ENCODE measurements around the gene STPG4. TPM values are rescaled to one million over a fixed set of nuclear protein-coding genes. Genes with fewer than 3 reads are reported as not detected.
A peak's percentile ranks its signal among the peaks of the same experiment; 100 is the strongest.

Gene STPG4
- polyA plus RNA-seq, 1 donor: 0.12 TPM

DNA sequence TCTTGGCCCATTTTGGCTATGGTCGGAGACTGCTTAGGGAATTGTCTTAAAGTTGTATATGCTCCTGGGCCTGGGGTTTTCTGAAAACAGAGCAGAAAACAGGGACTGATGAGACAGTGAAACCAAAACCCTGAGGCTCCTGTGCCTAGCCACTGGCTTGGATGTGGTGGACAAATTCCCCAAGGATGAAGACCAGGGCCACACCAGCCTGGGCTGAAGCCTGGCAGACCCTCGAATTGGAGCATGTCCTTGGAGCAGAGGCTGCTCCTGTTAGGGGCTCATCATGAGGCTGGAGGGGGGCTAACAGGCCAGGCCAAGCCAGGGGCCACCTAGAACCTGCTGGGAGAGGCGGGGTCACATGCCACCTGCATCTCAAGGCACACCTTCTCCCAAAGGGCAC is 68.1 kb downstream of the STPG4 start:
- DNase-seq: no peak

DNA sequence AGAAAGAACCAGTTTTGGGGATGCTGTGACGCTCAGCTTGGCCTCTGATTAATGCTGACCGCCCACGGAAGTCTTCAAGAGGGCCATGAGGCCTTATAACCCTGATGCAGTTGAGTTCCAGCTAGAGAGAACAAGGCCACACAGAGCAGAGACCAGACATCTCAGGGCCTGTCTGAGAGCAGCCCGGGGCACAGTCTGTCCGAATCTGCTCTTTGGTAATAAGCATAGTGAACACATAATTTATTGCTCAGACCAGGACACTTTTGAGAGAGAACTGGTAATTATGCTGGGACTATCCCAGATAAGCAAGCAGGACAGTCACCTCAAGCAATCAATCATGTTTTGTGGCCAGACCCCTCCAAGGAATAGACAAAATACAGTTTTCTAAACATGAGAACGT is 68.5 kb downstream of the STPG4 start:
- DNase-seq: no peak

DNA sequence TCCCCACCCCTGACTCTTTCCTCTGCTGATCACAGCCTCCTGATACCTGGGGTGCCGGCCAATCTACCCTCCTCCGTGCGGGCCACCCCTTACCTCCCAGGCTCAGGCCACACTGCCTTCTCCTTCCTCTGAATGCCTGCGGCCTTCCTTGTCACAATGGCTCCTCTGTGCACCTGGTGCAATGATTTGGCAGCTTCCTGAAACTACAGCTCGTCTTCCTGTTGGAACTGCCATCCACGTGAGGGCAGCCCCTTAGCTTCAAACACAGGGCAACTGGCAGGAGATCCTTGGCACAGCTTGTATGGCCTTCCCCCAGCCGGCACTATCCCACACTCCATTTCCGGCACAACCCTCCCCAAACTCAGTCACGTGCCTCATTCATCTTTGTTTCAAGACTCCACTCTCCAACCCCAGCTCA is 69.0 kb downstream of the STPG4 start:
- no peak for DNase-seq

DNA sequence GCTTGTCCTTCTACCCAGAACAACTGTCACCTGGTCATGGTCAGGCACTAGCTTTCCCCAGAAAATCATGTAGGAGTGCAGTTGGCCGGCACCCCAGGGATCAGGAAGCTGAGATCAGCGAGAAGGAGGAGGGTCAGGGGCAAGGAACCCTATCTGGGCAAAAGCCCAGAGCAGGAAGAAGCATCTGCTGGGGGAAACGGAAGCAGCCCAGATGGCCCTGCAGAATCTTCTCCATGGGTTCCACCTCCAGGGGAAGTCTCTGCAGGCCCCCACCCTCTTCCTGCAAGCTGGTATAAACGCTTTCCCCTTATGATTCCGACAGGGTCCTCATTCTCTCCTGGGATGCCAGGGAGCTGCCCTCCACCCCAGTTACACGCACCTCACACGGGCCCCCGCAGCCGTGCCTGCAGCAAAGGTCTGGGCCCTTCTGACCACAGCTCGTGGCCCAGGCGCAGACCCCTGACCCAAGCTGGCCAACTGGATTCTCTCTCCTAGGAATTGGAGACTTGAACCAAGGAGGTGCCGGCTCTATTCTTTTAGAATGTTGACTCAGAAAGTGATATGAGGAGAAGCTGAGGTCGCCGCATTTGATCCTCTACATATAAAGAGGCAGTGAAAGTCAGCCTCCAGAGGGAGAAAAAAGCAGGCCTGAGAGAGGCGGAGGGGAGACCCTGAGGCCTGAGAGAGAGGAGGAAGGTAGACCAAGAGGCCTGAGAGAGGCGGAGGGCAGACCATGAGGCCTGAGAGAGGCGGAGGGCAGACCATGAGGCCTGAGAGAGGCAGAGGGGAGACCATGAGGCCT is 71.0 kb downstream of the STPG4 start:
- no peak for DNase-seq

DNA sequence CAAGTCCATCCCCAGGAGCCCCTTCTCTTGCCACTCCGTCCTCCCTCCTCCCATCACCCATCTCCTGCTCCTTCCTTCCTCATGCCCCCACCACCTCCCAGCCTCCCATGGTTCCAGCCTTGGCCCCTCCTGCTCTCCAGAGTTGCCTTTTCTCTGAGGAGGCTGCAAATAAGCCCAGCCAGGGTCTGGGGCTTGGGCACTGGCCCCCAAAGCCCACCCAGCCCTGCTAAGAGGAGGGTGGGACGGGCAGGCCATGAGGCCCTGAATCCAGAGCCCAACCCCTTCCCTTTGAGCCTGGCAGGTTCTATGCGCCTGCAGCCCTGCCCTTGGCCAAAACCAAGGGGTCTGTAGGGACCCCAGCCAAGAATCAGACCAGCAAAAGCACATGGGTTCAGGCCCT is 71.6 kb downstream of the STPG4 start:
- no peak for DNase-seq

DNA sequence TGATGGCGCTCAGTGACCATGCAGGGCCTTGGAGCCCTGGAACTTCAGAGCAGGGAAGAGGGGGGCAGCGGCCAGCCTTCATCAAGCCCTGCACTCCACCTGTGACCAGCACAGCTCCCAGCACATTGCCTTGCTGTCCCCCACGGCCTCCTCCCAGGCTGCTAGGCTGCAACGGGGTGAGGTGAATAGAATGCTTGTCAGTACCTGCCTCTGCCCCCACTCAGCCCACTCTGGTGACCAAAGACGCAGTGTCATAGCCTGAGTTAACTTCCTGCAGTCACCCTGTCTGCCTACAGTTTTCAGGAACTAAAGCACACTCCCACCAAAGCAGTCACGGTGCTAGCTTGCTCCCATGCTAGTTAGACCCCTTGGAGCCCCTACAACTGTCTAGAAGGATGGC is 72.1 kb downstream of the STPG4 start:
- DNase-seq: no peak

DNA sequence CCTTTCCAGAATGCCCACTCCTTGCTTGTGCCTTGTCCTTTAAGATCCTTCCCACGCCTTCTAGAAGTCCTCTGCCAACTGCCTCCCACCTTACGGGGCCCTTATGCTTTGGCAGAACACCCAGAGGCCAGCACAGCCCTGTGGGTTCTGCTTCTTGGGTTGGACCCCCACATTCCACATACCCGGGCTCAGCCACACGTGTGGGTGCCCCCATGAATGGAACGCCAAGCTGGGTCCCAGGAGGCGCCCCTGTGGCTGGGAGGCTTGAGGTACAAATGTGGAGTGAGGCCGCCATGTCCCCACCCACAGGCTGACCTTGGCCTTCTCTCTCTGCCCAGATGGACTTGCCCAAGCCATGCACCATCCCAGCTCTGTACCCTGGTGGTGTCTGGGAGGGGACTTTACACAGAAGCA is 74.2 kb downstream of the STPG4 start:
- DNase-seq: no peak

DNA sequence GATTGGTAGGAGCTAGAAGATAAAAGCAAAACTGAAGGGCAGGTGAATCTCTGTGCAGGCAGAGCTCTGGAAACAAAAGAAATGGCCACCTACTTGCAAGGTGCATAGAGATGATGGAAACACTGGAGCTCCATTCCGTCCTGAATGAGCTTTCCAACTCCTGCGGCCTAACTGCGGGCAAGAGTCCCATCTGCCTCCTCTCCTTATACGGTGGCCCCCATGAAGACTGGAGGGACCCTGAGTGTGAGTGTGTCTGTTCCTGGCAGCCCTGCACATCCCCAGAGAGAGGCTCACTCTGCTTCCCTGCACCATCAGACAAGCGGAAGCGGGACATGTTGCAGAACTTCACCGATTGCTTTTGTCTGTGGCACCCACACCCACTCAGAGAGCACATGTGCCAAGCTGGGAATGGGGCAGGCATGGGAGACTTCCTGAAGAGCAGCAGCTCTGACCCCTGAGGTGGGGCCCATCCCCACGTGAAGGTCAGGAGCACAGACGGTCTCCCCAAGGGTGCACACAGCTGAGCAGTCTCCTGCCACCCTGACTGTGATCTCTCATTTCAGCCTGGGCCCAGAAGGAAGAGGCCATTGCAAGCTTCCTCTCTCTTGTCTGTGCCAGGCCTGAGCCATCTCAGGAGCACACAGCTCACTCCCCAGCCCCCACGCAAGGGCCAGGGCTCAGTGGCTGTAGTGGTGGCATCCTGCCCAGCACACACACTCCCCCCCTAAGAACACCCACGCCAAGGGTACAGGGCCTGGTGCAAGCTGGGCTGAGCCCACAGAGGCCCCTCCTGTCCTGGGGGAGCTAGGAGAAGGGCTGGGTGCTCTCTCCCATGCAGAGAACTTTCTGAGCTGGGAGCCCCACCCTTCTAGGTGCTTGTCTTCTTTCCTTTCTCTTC is 75.3 kb downstream of the STPG4 start:
- no peak for DNase-seq

DNA sequence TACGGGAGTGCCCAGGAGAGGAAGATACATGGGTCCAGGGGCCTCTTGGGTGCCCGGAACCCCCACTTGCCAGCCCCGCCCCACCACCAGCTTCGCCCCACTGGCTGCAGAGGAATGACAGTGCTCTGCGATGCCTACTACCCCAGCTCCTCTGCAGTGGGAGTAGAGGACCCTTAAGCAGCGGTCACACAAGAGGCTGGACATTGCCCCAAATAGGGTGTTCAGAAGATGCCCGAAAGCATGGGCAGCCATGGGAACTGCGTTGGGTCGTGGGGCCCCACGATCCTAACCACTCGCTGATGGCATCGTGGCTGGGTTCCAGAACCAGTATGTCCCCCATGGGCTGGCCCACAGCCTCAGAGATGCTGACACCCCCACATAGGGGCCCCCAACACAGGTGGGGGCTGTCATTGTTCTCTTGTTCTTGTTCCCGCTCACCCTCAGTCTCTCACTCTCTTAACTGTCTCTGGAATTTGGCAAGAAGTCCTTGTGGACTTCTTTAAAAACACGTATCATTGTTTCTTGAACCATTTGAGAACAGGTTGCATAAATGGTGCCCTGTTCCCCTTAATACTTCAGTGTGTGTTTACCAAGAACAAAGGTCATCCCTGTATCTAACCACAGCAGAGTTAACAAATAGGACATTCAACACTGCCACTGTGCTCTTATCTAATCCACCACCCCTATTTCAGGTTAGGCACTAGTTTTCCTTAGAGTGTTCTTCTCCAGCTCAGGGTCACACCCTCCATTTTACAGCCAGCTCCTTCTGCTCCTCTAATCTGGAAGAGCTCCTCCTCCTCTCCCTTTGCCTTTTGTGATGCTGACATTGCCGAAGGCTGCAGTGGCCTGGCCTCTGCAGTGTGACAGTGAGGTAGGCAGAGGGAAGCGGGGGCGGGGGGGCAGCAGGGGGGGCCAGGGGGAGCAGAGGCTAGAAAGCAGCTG is 76.3 kb downstream of the STPG4 start:
- DNase-seq: no peak

DNA sequence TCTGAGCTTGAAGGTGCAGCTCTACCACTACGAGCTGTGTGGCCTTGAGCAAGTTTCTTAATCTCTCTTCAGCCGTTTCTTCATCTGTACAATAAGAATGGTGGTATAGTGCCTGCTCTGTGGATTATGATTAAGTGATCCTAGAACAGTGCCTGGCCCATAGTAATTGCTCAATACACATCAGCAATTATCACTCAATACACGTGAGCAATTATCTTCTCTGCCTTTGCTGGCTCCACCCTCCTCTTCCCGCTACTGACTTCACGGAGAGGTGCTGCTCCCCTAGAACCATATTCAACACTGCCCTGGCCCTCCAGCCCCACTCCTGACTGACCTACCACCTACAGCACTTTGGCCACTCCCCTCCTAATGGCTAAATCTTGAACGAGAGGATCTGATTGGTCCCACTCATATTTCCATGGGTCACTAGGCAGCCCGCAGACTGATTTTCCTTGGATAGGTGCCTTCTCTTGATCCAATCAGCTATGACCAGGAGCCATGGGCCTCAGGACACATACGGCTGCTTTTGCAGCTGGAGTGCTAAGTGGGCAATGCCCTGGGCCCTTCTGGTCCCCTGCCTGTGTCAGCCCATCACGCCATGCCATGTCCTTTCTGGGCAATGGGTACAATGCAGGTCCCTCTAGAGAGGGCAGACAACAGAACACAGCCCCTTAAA is 77.5 kb downstream of the STPG4 start:
- no peak for DNase-seq

DNA sequence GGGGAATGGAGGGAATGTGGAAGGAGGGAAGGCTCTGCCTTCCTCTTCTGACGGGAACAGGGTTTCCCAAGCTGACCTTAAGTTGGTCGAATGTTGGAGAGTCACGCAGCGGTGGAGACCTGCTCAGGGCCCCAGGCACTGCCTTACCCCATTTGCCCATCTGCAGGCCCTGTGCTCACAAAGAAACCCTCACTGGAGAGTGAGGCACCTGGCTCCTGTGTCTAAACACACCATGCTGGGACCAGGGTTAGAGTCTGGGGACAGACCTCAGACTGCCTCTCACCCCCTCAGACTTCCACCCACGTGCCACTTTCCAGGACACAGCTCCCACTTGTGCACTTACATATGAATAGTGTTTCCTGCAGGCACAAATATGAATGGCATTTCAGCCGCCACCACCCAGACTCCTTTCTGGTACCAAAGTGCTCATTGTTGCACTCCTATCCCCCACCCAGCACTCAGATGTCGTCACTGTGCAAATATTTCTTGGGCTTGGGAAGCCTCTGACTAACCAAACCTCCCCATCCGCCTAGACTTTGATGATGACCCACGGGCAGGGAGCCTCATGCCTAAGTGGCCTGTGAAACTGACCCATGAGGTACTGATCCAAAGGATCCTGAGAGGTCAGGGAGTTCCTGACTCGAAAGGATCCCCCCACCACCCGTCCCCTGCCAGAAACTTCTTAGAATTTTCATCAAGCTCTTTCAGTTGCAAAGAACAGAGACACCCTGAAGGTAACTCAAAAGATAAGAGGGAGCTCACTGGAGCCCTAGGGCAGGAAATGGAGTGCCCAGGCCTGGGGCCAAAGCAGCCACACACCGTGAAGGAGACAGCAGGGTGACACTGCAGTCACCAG is 78.3 kb downstream of the STPG4 start:
- DNase-seq: no peak

DNA sequence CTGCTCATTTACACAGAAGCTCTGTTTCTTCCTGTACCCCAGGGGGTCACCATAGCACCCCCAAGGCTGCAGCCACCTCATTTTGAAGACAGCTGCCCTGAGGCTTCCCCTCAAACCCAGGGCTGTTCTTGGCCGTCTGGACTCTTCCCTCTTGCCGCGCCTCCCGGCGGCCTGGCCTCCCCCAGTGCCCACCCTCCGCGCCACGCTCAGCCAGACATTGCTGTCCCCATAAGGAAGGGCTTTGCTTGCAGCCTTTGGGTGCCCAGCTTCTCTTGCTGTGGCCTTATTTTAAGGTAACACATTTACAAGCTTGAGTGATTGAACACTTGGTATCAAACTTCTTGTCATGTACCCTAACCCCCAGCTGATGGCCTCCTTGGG is 79.0 kb downstream of the STPG4 start:
- no peak for DNase-seq

DNA sequence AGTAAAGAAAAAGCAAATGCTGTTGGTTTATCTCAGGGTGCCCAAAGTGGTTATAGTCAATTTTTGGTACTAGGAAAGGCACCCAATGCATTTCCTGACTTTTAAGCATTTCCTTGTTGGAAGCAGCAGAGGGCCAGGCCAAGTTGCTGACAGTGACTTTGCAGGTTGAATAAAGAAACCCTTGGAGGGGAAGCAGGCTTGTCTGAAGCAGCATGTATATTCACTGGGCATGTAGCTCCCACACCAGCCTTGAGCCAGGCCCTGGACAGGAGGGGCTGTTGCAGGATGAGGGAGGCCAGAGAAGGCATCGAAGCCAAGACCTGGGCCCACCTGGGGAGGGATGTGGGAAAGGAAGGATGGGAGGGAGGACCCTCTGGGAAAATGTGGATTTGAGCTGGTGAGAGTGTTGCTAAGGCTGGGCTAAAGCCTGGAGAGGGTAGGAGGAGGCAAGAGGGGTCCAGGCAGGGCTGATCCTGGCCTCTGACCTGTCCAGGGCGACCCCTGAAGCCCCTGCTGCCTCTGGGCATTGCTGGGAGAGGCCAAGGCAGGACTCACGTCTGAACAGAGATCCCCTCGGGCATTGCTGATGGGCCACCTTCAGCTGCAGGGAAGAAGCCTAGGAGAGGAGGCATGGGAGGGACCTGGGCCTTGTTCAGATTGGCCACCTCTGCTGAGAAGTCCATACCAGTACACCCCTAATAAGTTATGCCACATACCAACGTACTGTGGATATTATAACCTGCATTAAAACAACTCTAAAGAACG is 79.6 kb downstream of the STPG4 start:
- no peak for DNase-seq

DNA sequence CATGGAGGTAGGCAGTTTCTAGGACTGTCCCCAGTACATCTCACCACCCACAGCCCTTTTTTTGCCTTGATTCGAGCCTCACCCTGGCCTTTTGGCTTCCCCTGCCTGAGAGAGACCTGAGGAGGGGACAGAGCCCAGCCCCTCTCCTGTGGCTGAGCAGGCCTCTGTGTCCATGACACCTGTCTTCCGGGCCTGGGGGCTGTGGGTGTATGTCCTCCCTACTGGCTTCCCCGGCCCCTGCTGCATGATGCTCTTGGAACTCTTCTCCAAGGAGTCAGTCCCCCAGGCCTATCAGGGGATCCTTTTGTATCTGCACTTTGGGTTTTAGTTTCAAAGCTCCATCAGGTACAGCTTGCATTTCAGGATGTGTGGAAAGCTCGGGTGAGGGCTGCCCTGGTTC is 80.4 kb downstream of the STPG4 start:
- DNase-seq: no peak

DNA sequence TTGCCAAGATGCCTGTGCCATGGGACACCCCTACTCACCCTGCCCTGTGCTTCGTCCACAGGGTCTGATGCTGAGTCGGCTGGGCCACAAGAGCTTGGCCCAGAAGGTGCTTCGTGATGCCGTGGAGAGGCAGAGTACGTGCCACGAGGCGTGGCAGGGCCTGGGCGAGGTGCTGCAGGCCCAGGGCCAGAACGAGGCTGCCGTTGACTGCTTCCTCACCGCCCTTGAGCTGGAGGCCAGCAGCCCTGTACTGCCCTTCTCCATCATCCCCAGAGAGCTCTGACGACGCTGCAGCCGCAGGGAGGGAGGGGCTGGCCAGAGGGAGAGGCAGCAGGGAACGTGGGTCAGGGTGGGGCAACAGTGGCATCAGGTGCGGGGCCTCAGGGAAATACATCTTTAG is 81.5 kb downstream of the STPG4 start:
- DNase-seq: no peak

DNA sequence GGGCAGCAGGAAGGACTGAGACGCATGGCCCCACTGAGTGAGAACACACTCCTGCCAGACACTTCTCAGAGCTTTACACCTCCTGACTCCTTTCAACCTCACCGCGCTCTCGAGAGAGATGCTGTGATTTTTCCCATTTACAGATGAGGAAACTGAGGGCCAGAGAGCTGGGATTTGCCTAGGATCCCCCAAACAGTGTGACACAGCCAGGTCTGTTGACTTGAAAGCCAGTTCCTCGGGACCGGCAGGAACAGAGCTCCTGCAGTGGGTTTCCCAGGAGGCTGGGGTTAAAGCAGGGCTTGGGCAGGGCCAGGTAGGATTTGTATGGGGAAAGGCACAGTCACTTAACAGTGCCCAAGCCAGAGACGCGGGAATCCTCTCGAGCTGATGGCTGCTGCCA is 81.9 kb downstream of the STPG4 start:
- no peak for DNase-seq

DNA sequence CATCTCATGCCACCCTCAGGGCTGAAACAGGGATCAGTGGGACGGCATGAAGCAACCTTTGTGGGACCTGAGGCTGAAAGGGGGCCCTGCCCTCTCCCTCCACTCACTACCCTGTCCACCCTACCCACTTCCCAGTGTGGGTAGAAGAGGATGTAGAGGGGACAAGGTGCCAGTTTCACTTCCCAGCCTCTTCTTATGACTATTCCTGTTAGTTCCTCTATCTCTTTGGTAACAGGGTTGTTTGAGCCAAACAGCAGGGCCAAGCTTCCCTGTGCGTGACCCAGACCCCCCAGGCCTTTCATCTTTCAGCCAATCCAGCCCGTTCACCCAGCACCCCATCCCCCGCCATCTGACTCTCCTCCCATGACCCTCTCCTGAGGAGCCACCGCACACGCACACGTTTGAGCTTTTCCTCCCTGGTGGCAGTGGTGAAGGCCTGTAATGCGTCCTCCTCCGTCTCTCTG is 82.3 kb downstream of the STPG4 start:
- no peak for DNase-seq

DNA sequence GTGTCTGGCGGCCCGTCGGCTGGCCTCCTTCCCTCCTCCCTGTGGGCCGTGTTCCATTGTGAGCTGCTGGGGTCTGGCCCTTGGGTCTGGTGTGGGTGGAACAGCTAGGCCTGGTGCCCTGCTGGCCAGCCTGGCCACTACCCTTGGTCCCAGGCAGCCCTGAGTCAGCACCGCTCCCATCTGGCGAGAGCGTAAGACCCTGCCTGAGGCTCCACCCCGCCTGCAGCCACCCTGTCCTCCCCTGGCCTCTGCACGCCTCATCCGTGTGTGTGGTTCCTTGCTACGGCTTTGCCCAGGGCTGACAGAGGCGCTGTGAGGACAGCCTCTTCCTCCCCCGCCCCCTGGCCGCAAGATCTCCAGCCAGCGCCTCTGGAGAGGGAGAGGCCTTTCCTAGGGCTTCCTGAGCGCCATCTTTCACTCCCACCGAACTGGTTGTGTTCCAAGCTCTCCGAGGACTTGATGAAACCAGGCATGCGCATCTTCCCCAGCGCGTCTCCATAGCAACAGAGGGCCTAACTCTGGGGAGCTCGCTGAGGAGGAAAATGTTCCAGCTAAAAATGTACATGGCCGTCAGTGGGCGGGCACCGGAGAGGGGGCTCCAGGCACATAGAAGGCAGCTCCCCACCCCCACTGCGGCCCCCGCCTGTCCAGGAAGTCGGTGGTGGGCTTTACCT is 83.0 kb downstream of the STPG4 start:
- peak; percentile 92 for DNase-seq
